Psoas muscle (tissue), 8 donors: Measurements from ENCODE around the gene CPN1. TPM values are rescaled to one million over a fixed set of nuclear protein-coding genes. Genes with fewer than 3 reads are reported as not detected.
"Not testable (repeated sequence)": the region's sequence is repeated elsewhere in the genome, so short reads cannot be mapped to it uniquely, and the experiment has no call there.

Experiments used
- ATAC-seq, 4 donors: fragments of 200-7000 bp; cut with Tn5 transposase; one replicate each; pipeline ENCODE4 v1.9.1; 2020; ENCODE audit warnings: moderate library complexity in 3 of 4, mild to moderate bottlenecking in 2 of 4
- DNase-seq, 2 donors: peaks; one replicate each; pipeline ENCODE4 v3.0.0-alpha.2; 2020
- H3K27ac ChIP-seq: fragments of 200-600 bp; one replicate; pipeline ENCODE4 v1.8.0; 2022
- H3K27me3 ChIP-seq, 3 donors: fragments of 200-600 bp in 1 of 3; one replicate each; pipeline versions ENCODE4 v1.6.1 to v1.8.0; 2013 to 2022; ENCODE audit warnings: low read length in 2 of 3, mild to moderate bottlenecking in 2 of 3, moderate library complexity in 1 of 3; ENCODE audit not compliant: insufficient read depth in 3 of 3
- H3K36me3 ChIP-seq, 2 donors: fragments of 200-600 bp in 1 of 2; one replicate each; pipeline versions ENCODE4 v1.6.1 to v1.8.0; 2013 to 2022; ENCODE audit warnings: low read depth in 1 of 2, mild to moderate bottlenecking in 1 of 2, moderate library complexity in 1 of 2; ENCODE audit not compliant: insufficient read depth in 1 of 2
- H3K4me1 ChIP-seq: fragments of 200-600 bp; one replicate; pipeline ENCODE4 v1.8.0; 2022
- H3K4me3 ChIP-seq: fragments of 200-600 bp; one replicate; pipeline ENCODE4 v1.8.0; 2022; ENCODE audit warnings: mild to moderate bottlenecking
- H3K9me3 ChIP-seq: fragments of 200-600 bp; one replicate; pipeline ENCODE4 v1.8.0; 2022
- WGBS, 3 donors: extraction: QIAGEN DNeasy Blood & Tissue Kit; methylation state at CpG; one replicate each; pipeline versions ENCODE4 v1.1.6 to v1.1.7; 2013; 5-methylcytosine and 5-hydroxymethylcytosine counted together
- intact Hi-C, 2 donors: fragments of 100-400 bp; cut with DNase I; formaldehyde crosslinking; loops; one replicate each; pipeline versions ENCODE4 v1.11.0 to v1.14.2; 2022
- polyA plus RNA-seq, 3 donors: library from polyadenylated mRNA; stranded (reverse); fragments of 200-250 nt; gene quantifications; one replicate each; pipeline ENCODE4 v1.2.3, GENCODE V29; 2013
- total RNA-seq, 4 donors: library from RNA; stranded (reverse); fragmentation: NEBNext Ultra II Directional in 2 of 4; extraction: Animal tissue kit (Norgen Biotek cat#: 25700) in 2 of 4; gene quantifications; one replicate each; pipeline versions ENCODE4 v1.2.1 to v1.2.4, GENCODE V29; 2021 to 2023
- TF ChIP-seq, protein P1 (sequence below): fragments of 200-600 bp; IDR thresholded peaks from one replicate; pipeline ENCODE4 v1.8.0; 2022; ENCODE audit warnings: antibody characterized with exemption
- donor health status: healthy with polysubstance abuse.
- donor health status: DM: no; HTN: no; CAD: no; lungs with moderate emphysema.
- donor health status: Bipolar disorder and iron deficiency.
- donor health status: healthy.
- donor health status: DM: yes; HTN: yes; CAD: no.
- donor health status: DM: no; HTN: no; CAD: no.
- donor health status: DM: no; HTN: no; CAD: no.
- donor health status: DM: yes; HTN: yes; CAD: no.

The CPN1 gene
- total and polyA plus RNA-seq, 7 donors, result not detected

DNA sequence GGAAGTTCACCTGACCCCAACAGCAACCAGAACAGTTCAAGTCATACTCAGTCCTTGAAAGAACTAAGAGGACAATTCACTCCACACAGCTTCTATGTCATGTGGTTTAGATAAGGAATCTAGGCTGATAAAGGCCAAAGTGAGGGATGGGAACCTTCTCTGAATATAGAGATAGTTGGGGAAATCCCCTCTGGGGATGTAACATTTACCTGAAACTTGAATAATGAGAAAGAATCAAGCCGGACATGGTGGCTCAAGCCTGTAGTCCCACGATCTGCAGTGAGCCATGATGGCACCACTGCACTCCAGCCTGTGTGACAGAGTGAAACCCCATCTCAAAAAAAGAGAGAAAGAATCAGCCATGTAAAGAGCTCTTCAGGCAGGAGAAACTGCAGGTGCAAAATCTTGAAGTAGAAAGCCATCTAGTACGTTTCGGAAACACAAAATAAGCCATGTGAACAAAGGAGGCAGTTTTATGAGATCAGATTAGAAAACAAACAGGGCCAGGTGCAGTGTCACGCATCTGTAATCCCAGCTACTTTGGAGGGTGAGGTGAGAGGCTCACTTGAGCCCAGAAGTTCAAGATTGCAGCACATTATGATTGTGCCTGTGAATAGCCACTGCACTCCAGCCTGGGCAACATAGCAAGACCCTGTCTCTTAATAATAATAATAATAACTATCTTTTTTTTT lies 67.5 kb downstream of the CPN1 start:
- Histone ChIP-seq H3K27me3 (no peaks in the 10 kb centered on the region), H3K27ac (no peak overlapping the region), H3K36me3 (no peaks in the 10 kb centered on the region), H3K4me1 (no peaks in the 10 kb centered on the region), H3K9me3 (no peaks in the 10 kb centered on the region), H3K4me3 (no peak overlapping the region)
- ATAC-seq, result no peak
- intact Hi-C loops, result loop anchor here (5.0 to 10.0 kb wide), 2 partner anchors 37 to 169 kb away; no protein-coding TSS in a partner anchor
- TF ChIP-seq, protein P1, sequence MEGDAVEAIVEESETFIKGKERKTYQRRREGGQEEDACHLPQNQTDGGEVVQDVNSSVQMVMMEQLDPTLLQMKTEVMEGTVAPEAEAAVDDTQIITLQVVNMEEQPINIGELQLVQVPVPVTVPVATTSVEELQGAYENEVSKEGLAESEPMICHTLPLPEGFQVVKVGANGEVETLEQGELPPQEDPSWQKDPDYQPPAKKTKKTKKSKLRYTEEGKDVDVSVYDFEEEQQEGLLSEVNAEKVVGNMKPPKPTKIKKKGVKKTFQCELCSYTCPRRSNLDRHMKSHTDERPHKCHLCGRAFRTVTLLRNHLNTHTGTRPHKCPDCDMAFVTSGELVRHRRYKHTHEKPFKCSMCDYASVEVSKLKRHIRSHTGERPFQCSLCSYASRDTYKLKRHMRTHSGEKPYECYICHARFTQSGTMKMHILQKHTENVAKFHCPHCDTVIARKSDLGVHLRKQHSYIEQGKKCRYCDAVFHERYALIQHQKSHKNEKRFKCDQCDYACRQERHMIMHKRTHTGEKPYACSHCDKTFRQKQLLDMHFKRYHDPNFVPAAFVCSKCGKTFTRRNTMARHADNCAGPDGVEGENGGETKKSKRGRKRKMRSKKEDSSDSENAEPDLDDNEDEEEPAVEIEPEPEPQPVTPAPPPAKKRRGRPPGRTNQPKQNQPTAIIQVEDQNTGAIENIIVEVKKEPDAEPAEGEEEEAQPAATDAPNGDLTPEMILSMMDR, result no peak
- no peak for DNase-seq
- WGBS, 3 donors, result 74 to 81% (median 74%) methylated on average over 5 of the region's 5 CpGs

DNA sequence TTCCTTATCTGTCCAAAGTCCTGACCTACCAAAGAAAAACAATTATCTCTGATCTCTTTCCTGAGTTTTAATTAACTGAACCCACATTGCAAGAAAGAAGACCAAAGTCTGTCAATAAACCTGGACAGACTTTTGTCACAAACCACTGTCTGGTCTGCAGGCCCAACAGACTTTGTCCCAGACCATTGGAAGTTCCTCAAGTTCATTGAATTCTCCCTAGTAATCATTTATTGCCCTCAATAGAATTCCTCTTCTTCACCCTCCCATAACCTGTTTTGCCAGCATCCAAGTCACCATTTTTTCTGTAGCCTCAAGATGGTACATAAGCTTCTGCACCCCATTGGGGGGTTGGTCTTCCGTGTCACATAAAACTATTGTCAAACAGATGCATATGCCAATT lies 68.0 kb downstream of the CPN1 start:
- intact Hi-C loops, result loop anchor here (5.0 to 10.0 kb wide), 2 partner anchors 36 to 169 kb away; no protein-coding TSS in a partner anchor
- no peaks in the 10 kb centered on the region for H3K36me3 ChIP-seq
- no peaks in the 10 kb centered on the region for H3K4me1 ChIP-seq
- DNase-seq (no peak), ATAC-seq (no peak)
- no peak overlapping the region for H3K27ac ChIP-seq
- no peaks in the 10 kb centered on the region for H3K27me3 ChIP-seq
- TF ChIP-seq, protein P1, result no peak
- WGBS, 3 donors, result 94 to 100% (median 97%) methylated on average over 1 of the region's 1 CpG
- no peaks in the 10 kb centered on the region for H3K9me3 ChIP-seq
- H3K4me3 ChIP-seq, result no peak overlapping the region

DNA sequence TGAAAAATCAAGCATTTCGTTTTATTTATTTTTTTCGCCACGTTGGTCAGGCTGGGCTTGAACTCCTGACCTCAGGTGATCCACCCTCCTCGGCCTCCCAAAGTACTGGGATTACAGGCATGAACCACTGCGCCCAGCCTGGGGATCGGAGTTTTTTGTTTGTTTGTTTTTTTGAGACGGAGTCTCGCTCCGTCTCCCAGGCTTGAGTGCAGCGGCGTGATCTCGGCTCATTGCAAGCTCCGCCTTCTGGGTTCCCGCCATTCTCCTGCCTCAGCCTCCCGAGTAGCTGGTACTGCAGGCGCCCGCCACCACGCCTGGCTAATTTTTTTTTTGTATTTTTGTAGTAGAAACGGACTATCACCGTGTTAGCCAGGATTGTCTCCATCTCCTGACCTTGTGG lies 69.8 kb downstream of the CPN1 start:
- not testable (repeated sequence) for H3K9me3 ChIP-seq, H3K27me3 ChIP-seq, H3K4me3 ChIP-seq, H3K36me3 ChIP-seq, ATAC-seq, H3K27ac ChIP-seq, DNase-seq
- intact Hi-C loops, result loop anchor here (5.0 to 10.0 kb wide), 2 partner anchors 35 to 167 kb away; no protein-coding TSS in a partner anchor
- WGBS, 3 donors, result 93 to 94% (median 93%) methylated on average over 20 of the region's 20 CpGs
- peaks cover 16% of the 10 kb centered on the region for H3K4me1 ChIP-seq

DNA sequence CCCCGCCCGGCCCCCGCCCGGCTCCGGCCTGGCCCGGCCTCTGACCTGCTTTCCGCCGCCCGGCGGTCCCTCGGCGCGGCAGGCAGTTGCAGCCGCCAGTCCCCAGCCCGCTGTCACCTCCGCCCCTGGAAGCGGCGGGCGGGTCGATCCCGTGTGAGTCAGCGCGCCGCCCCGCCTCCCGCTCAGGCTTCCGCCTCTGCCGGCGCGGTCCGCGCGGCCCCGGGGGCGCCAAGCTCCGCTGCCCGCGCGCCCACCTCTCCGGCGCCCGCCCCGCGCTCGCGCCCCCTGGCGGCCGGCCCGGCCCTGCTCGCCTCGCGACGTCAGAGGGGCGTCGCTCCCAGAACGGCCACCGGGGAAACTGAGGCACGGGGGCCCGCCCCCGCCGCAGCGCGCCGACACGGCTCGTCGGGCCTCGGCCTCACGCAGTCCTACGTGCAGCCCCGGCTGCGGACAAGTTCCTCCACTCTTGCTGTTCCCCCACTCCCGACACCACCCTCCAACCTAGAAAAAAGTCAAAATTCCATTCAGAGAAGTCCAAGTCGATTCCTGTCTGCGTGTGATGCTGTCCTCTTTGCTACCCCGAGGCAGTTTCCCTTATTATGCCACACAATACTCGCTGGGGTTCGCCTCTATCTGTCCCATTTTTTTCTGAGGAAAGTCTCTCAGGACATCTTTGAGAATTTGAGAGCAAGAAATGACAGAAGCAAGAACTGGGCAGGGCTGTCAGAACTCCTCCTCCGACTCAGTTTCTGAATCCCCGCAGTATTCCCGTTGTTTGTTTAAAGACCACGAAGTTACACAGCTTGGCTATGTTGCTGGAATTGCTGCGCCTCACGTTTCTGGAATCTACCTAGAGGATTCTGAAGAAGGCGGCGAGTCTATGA lies 71.6 kb downstream of the CPN1 start, which contains the start of gene DNMBP:
DNMBP (minus strand) TSS at position 155 of the 884 bp plus-strand sequence. CDS start 37,823 bp downstream, outside the sequence.
- TF ChIP-seq, protein P1, result peak; percentile 64
- peak; percentile 92 to 96 (median 92) for ATAC-seq

More for the DNA sequence above, 71.6 kb downstream of the CPN1 start, which contains the start of gene DNMBP:
- intact Hi-C loops, result loop anchor here (1.0 to 10.0 kb wide), 3 partner anchors 33 to 165 kb away; no protein-coding TSS in a partner anchor
- WGBS, 3 donors, result 2 to 4% (median 3%) methylated on average over 33 to 86 of the region's 86 CpGs
- Histone ChIP-seq H3K27me3 (no peaks in the 10 kb centered on the region), H3K4me1 (peaks cover 31% of the 10 kb centered on the region), H3K27ac (peak within 1 kb of the TSS; percentile 79), H3K9me3 (no peaks in the 10 kb centered on the region), H3K36me3 (no peaks in the 10 kb centered on the region), H3K4me3 (peak within 1 kb of the TSS; percentile 94)
- DNase-seq, result peak; percentile 91 to 93
